Astrocyte (in vitro differentiated cells and primary cell): ENCODE results near the gene IL21R.

ENCODE experiments used
- CTCF ChIP-seq: IDR thresholded peaks from 2 replicates; pipeline ENCODE4 v1.5.1; 2011; ENCODE audit warnings: low read depth, mild to moderate bottlenecking, inconsistent platforms, low read length, moderate library complexity; ENCODE audit not compliant: insufficient read depth
- EZH2 ChIP-seq: IDR thresholded peaks from 2 replicates; pipeline ENCODE4 v1.6.1; 2012; ENCODE audit warnings: mild to moderate bottlenecking, low read length, inconsistent platforms; ENCODE audit not compliant: insufficient read depth

GRCh38 chr16:27373312-27373711 is 28.7 kb upstream of the IL21R start:
- TF ChIP-seq CTCF (no peak), EZH2 (no peak)
